Body of pancreas (tissue), 4 donors: Measurements from ENCODE around the gene PPIG. TPM values are rescaled to one million over a fixed set of nuclear protein-coding genes. Genes with fewer than 3 reads are reported as not detected.
A peak's percentile ranks its signal among the peaks of the same experiment; 100 is the strongest.

ENCODE experiments used
- ATAC-seq: fragments of 150-250 bp; one replicate; pipeline ENCODE4 v1.9.1; 2016
- DNase-seq, 4 donors: peaks; one replicate each; pipeline ENCODE4 v3.0.0-alpha.2; 2019
- H3K27ac ChIP-seq, 4 donors: fragments of 200-600 bp; sonication (generic); 1 replicate in 3 of 4; 2 replicates in 1 of 4; pipeline versions ENCODE4 v1.5.1 to v1.6.1; 2016 to 2019; ENCODE audit warnings: mild to moderate bottlenecking in 1 of 4, mixed read lengths in 1 of 4, moderate library complexity in 1 of 4
- H3K27me3 ChIP-seq, 2 donors: fragments of 200-600 bp; sonication (generic); one replicate each; pipeline ENCODE4 v1.6.0; 2016; ENCODE audit warnings: mild to moderate bottlenecking in 1 of 2
- H3K36me3 ChIP-seq, 2 donors: fragments of 200-600 bp; sonication (generic); replicated peaks in 1 of 2; 2 replicates each; pipeline ENCODE4 v1.5.1; 2016; ENCODE audit warnings: low read depth in 2 of 2; ENCODE audit not compliant: insufficient read depth in 1 of 2
- H3K4me1 ChIP-seq: fragments of 200-600 bp; sonication (generic); one replicate; pipeline ENCODE4 v1.6.0; 2016
- H3K4me3 ChIP-seq, 2 donors: fragments of 200-600 bp; sonication (generic); 1 replicate in 1 of 2; 2 replicates in 1 of 2; pipeline ENCODE4 v1.5.1; 2016 to 2019
- H3K9me3 ChIP-seq, 3 donors: fragments of 200-600 bp; sonication (generic); 1 replicate in 2 of 3; 2 replicates in 1 of 3; pipeline ENCODE4 v1.5.1; 2016
- CTCF ChIP-seq, 7 experiments: fragments of 450-650 bp in 4 of 7; fragments of 200-600 bp in 3 of 7; sonication (generic) in 3 of 7; IDR thresholded peaks; one replicate each; pipeline ENCODE4 v1.5.1; 2016 to 2019; ENCODE audit warnings: antibody characterized with exemption in 7 of 7
- POLR2A ChIP-seq, 3 donors: fragments of 450-650 bp; IDR thresholded peaks; one replicate each; pipeline ENCODE4 v1.6.1; 2016; ENCODE audit warnings: antibody characterized with exemption in 3 of 3, mild to moderate bottlenecking in 2 of 3
- WGBS, 2 donors: methylation state at CpG; one replicate each; pipeline ENCODE4 v1.1.5; 2017; 5-methylcytosine and 5-hydroxymethylcytosine counted together
- intact Hi-C: fragments of 100-400 bp; cut with DNase I; formaldehyde crosslinking; loops from one replicate; pipeline ENCODE4 v1.15.1; 2023
- total RNA-seq, 2 donors: library from RNA; depleted of rRNA; stranded (reverse); fragments of >200 nt; gene quantifications; one replicate each; pipeline ENCODE4 v1.1.0, GENCODE V29; 2016

The PPIG gene
- total RNA-seq, 2 donors from 2014 or later: 22.3 to 25.1 TPM

- WGBS, 2 donors: 58 to 63% methylated on average over 3 of the region's 3 CpGs
- Histone ChIP-seq H3K36me3 (no peaks in the 10 kb centered on the region), H3K4me3 (no peak overlapping the region), H3K27ac (no peak overlapping the region), H3K27me3 (no peaks in the 10 kb centered on the region), H3K9me3 (no peaks in the 10 kb centered on the region), H3K4me1 (peaks cover 4% of the 10 kb centered on the region)
- intact Hi-C loops: no loop called here
- no peak for TF ChIP-seq CTCF (IDR thresholded peaks at IDR 0.05)
- TF ChIP-seq POLR2A (IDR thresholded peaks at IDR 0.05): no peak
- DNase-seq: no peak
- no peak for ATAC-seq
Observed at GRCh38 chr2:169673106-169673505, 89.0 kb downstream of the PPIG start.

- H3K4me3 ChIP-seq: no peak overlapping the region
- no peaks in the 10 kb centered on the region for H3K4me1 ChIP-seq
- no peak for TF ChIP-seq CTCF (IDR thresholded peaks at IDR 0.05)
- no peak for TF ChIP-seq POLR2A (IDR thresholded peaks at IDR 0.05)
- H3K27ac ChIP-seq: no peak overlapping the region
- DNase-seq (no peak), ATAC-seq (no peak)
- H3K36me3 ChIP-seq: no peaks in the 10 kb centered on the region
- H3K9me3 ChIP-seq: no peaks in the 10 kb centered on the region
- intact Hi-C loops: no loop called here
- 83 to 89% methylated on average over 2 of the region's 2 CpGs for WGBS, 2 donors
- H3K27me3 ChIP-seq: no peaks in the 10 kb centered on the region
Observed at GRCh38 chr2:169673921-169674320, 89.8 kb downstream of the PPIG start.

- Histone ChIP-seq H3K27me3 (no peaks in the 10 kb centered on the region), H3K4me1 (no peaks in the 10 kb centered on the region), H3K4me3 (no peak overlapping the region), H3K27ac (no peak overlapping the region), H3K36me3 (no peaks in the 10 kb centered on the region), H3K9me3 (no peaks in the 10 kb centered on the region)
- WGBS, 2 donors: 45 to 60% methylated on average over 3 of the region's 3 CpGs
- intact Hi-C loops: no loop called here
- DNase-seq (peak in 1 of 4 donors; percentile 23), ATAC-seq (no peak)
- no peak for TF ChIP-seq POLR2A (IDR thresholded peaks at IDR 0.05)
- peak in 4 of 7 experiments; percentile 15 to 55 (median 45) for TF ChIP-seq CTCF (IDR thresholded peaks at IDR 0.05)
Observed at GRCh38 chr2:169676357-169676756, 92.2 kb downstream of the PPIG start.

GRCh38 chr2:169676850-169677249 lies 92.7 kb downstream of the PPIG start:
- no peak overlapping the region for H3K27ac ChIP-seq
- WGBS, 2 donors: 87 to 89% methylated on average over 6 of the region's 6 CpGs
- intact Hi-C loops: no loop called here
- no peak for ATAC-seq
- no peaks in the 10 kb centered on the region for H3K9me3 ChIP-seq
- H3K4me1 ChIP-seq: no peaks in the 10 kb centered on the region
- no peaks in the 10 kb centered on the region for H3K27me3 ChIP-seq
- H3K4me3 ChIP-seq: no peak overlapping the region
- TF ChIP-seq CTCF (IDR thresholded peaks at IDR 0.05) (no peak), POLR2A (IDR thresholded peaks at IDR 0.05) (no peak)
- no peaks in the 10 kb centered on the region for H3K36me3 ChIP-seq
- no peak for DNase-seq

- intact Hi-C loops: no loop called here
- H3K27me3 ChIP-seq: no peaks in the 10 kb centered on the region
- TF ChIP-seq POLR2A (IDR thresholded peaks at IDR 0.05) (no peak), CTCF (IDR thresholded peaks at IDR 0.05) (no peak)
- H3K9me3 ChIP-seq: no peaks in the 10 kb centered on the region
- no peaks in the 10 kb centered on the region for H3K36me3 ChIP-seq
- H3K4me3 ChIP-seq: no peak overlapping the region
- no peaks in the 10 kb centered on the region for H3K4me1 ChIP-seq
- 51 to 67% methylated on average over 3 of the region's 3 CpGs for WGBS, 2 donors
- no peak overlapping the region for H3K27ac ChIP-seq
- DNase-seq (no peak), ATAC-seq (no peak)
Observed at GRCh38 chr2:169683054-169683424, 98.9 kb downstream of the PPIG start.
